Measurements from ENCODE around the gene OR10G3. TPM values are rescaled to one million over a fixed set of nuclear protein-coding genes. Genes with fewer than 3 reads are reported as not detected.

The OR10G3 gene
- polyA plus RNA-seq, 4 donors: not detected

DNA sequence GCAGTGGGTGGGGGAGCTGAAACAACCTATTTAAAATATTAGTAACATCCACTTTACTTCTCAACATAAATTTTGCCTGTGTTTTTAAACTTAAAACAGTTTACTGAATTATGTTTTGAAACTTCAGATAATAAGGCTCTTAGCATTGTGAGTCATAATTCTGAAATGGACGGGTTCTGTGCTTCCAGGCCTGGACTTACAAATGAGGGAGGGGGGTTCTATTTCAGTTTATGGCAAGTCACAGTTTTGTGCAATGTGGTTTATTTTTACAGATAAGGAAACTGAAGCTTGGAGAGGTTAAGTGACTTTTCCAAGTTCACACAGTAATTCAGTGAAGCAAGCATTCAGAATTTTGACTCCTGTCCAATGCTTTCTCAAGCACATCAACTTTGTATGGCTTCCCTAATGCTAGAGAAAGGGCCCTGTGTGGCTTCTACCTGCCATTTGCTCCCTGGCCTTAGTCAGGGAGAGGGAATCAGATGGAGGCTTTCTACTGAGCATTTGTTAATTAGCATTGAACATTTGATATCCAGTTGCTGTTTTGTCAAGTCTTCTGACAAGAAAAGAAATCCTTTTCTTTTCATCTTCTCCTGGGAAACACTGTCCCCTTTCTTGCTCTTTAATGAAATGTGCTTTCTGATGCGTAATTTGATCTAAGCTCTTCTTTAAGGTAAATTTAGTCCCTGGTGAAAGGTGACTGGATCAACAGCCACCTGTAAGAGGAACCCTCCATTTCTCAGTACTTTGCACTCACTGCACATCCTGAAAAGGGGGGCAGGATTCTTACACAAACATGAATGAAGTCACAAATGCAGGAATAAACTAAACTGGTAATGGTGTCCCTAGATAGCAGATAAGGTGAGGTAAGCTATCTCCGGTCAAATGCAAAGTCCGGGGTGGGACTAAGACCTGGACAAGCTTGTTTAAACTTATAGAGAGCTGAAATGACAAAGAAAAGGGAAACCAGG, 51.2 kb downstream of the OR10G3 start:
- peaks cover 0 to 12% (median 0%) of the 10 kb centered on the region in 3 donors for H3K36me3 ChIP-seq (ENCODE audit: control insufficient read depth in 3 of 3, insufficient read depth in 2 of 3, low read depth in 1 of 3, low read length in 3 of 3)
- H3K9me3 ChIP-seq (ENCODE audit: control insufficient read depth in 2 of 2, insufficient read depth in 1 of 2, low read depth in 1 of 2, low read length in 1 of 2): no peaks in the 10 kb centered on the region
- H3K27me3 ChIP-seq (ENCODE audit: control insufficient read depth in 3 of 3, insufficient read depth in 3 of 3, low read length in 3 of 3): no peaks in the 10 kb centered on the region
- FAIRE-seq (no peak), DNase-seq (peak in 1 of 2 donors; percentile 49)
- WGBS, 3 donors: 51 to 64% (median 53%) methylated on average over 4 of the region's 4 CpGs
- H3K4me1 ChIP-seq (ENCODE audit: control insufficient read depth in 3 of 3, insufficient read depth in 2 of 3, low read depth in 1 of 3, low read length in 2 of 3): peaks cover 0 to 12% (median 0%) of the 10 kb centered on the region in 3 donors
- no peak overlapping the region for H3K27ac ChIP-seq (ENCODE audit: low read depth in 1 of 3, low read length in 2 of 3)
- H3K4me3 ChIP-seq (ENCODE audit: low read depth in 1 of 3, low read length in 3 of 3): no peak overlapping the region

DNA sequence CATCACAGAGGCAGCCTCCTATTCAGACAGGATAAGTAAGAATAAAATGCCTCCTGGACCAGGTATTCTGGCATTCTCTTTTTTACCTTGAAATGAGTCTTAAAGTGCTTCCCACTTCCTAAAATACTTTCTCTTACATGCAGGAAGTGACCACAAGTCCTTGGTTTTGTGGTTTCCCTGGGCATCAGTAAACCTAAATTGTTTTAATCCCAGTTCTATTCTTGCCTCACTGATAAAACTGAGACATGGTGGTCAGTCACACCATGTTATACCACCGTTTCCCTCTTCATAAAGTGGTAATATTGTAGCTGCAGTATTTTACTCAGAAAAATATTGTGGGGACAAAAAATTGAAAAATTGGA, 52.6 kb downstream of the OR10G3 start:
- no peak overlapping the region for H3K4me3 ChIP-seq (ENCODE audit: low read depth in 1 of 3, low read length in 3 of 3)
- no peak for DNase-seq
- no peaks in the 10 kb centered on the region for H3K9me3 ChIP-seq (ENCODE audit: control insufficient read depth in 2 of 2, insufficient read depth in 1 of 2, low read depth in 1 of 2, low read length in 1 of 2)
- FAIRE-seq: no peak
- no peak overlapping the region for H3K27ac ChIP-seq (ENCODE audit: low read depth in 1 of 3, low read length in 2 of 3)
- 60 to 70% (median 66%) methylated on average over 1 of the region's 1 CpG for WGBS, 3 donors
- peaks cover 0 to 12% (median 0%) of the 10 kb centered on the region in 3 donors for H3K4me1 ChIP-seq (ENCODE audit: control insufficient read depth in 3 of 3, insufficient read depth in 2 of 3, low read depth in 1 of 3, low read length in 2 of 3)
- H3K36me3 ChIP-seq (ENCODE audit: control insufficient read depth in 3 of 3, insufficient read depth in 2 of 3, low read depth in 1 of 3, low read length in 3 of 3): peaks cover 0 to 23% (median 0%) of the 10 kb centered on the region in 3 donors
- no peaks in the 10 kb centered on the region for H3K27me3 ChIP-seq (ENCODE audit: control insufficient read depth in 3 of 3, insufficient read depth in 3 of 3, low read length in 3 of 3)

DNA sequence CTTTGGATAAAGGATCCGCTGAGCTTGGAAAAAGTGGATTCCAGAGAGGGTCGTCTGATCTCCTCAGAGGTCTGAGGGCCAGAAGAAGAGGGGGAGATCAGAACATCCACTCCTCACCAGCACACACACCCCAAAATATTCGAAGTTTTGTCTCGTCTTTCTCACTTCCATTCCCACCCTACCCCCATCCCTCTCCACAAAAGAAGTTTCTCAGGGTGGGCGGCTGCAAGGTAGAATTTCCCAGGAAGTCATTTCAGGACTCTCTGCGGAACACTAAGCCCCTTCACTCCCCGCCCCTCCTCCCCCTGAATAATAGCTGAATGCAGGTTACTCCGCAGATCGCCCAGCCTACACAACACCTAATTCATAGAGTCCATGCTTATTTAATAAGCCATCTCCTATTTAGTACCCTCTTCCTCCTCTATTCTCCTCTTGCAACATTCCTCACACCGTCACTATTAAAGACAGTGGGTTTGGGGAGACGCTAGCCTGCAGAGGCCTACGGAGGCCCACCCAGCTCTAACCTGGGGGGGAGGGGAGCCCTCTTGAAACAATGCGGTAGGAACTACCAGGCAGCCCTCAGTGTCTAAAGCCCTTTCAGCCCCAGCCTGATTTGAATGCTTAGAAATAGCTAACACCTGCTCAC, 53.1 kb downstream of the OR10G3 start:
- WGBS, 3 donors: 20 to 35% (median 21%) methylated on average over 13 of the region's 13 CpGs
- Histone ChIP-seq H3K27me3 (ENCODE audit: control insufficient read depth in 3 of 3, insufficient read depth in 3 of 3, low read length in 3 of 3) (no peaks in the 10 kb centered on the region), H3K36me3 (ENCODE audit: control insufficient read depth in 3 of 3, insufficient read depth in 2 of 3, low read depth in 1 of 3, low read length in 3 of 3) (peaks cover 0 to 26% (median 0%) of the 10 kb centered on the region in 3 donors), H3K9me3 (ENCODE audit: control insufficient read depth in 2 of 2, insufficient read depth in 1 of 2, low read depth in 1 of 2, low read length in 1 of 2) (no peaks in the 10 kb centered on the region), H3K4me1 (ENCODE audit: control insufficient read depth in 3 of 3, insufficient read depth in 2 of 3, low read depth in 1 of 3, low read length in 2 of 3) (peaks cover 0 to 12% (median 0%) of the 10 kb centered on the region in 3 donors), H3K4me3 (ENCODE audit: low read depth in 1 of 3, low read length in 3 of 3) (peak overlapping the region in 2 of 3 donors; percentile 44 to 70), H3K27ac (ENCODE audit: low read depth in 1 of 3, low read length in 2 of 3) (peak overlapping the region in 1 of 3 donors; percentile 18)
- no peak for FAIRE-seq
- peak in 1 of 2 donors; percentile 20 for DNase-seq

DNA sequence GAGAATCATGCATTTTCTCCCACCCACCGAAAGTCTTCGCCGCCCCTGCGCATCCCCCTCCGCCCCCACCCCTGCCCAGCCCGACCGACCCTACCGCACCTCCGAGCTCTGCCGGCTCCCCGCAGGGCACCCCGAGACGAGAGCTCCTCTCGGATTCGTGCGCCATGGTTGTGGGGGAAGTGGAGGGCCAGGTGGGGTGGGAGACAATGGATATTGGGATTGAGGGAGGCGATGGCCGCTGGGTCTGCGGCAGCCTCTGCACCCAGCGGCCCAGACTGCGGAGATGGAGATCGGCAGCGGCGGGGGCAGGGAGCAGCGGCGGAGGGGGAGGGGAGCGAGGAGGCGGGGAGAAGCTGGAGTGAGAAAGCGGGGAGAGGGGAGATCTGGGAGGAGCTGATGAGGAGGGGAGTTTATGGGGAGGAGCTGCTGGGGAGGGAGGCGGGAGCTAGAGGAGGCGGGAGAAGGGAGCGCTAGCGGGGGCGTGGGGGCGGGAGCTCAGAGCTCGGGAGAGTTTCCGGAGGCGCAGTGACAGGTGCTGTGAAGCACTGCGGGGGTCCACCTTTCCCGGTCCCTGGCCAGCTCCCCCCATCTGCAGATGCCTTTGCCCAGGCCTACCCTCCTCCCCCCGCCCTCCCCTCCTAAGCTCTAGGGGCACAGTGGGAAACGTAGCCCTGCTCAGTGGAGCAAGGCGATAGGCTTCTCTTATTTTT, 53.8 kb downstream of the OR10G3 start, which contains the start of gene SALL2:
TSS of gene SALL2 (minus strand) at position 385 of the 710 bp plus-strand sequence. CDS start at position 166, 219 bp downstream.
- FAIRE-seq (no peak), DNase-seq (peak; percentile 27 to 78)
- Histone ChIP-seq H3K4me1 (ENCODE audit: control insufficient read depth in 3 of 3, insufficient read depth in 2 of 3, low read depth in 1 of 3, low read length in 2 of 3) (peaks cover 0 to 12% (median 0%) of the 10 kb centered on the region in 3 donors), H3K36me3 (ENCODE audit: control insufficient read depth in 3 of 3, insufficient read depth in 2 of 3, low read depth in 1 of 3, low read length in 3 of 3) (peaks cover 0 to 26% (median 0%) of the 10 kb centered on the region in 3 donors), H3K27ac (ENCODE audit: low read depth in 1 of 3, low read length in 2 of 3) (peak within 1 kb of the TSS in 2 of 3 donors; percentile 18 to 61), H3K9me3 (ENCODE audit: control insufficient read depth in 2 of 2, insufficient read depth in 1 of 2, low read depth in 1 of 2, low read length in 1 of 2) (no peaks in the 10 kb centered on the region), H3K27me3 (ENCODE audit: control insufficient read depth in 3 of 3, insufficient read depth in 3 of 3, low read length in 3 of 3) (no peaks in the 10 kb centered on the region), H3K4me3 (ENCODE audit: low read depth in 1 of 3, low read length in 3 of 3) (peak within 1 kb of the TSS; percentile 44 to 70 (median 56))
- WGBS, 3 donors: 1 to 2% (median 1%) methylated on average over 36 to 43 of the region's 43 CpGs

DNA sequence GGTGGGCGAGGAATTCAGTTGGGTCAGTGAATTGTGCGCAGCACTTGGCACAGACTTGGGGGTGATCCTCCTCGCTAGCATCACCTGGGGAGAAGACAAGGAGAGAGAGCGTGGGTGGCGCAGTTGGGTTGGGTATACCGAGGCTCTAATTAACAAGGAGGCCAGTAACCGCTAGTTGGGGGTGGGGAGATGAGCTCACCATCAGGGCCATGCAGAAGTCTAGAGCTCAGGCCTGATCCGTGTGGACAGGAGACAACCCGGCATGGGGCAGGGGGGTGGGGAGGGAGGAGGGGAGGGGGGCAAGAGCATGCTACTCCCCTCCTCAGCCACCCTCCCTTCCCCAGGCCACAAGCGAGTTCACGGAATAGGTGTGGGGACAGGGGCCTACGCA, 54.3 kb downstream of the OR10G3 start:
- Histone ChIP-seq H3K4me3 (ENCODE audit: low read depth in 1 of 3, low read length in 3 of 3) (peak overlapping the region; percentile 44 to 70 (median 56)), H3K9me3 (ENCODE audit: control insufficient read depth in 2 of 2, insufficient read depth in 1 of 2, low read depth in 1 of 2, low read length in 1 of 2) (no peaks in the 10 kb centered on the region), H3K4me1 (ENCODE audit: control insufficient read depth in 3 of 3, insufficient read depth in 2 of 3, low read depth in 1 of 3, low read length in 2 of 3) (peaks cover 0 to 12% (median 0%) of the 10 kb centered on the region in 3 donors), H3K27me3 (ENCODE audit: control insufficient read depth in 3 of 3, insufficient read depth in 3 of 3, low read length in 3 of 3) (no peaks in the 10 kb centered on the region), H3K27ac (ENCODE audit: low read depth in 1 of 3, low read length in 2 of 3) (no peak overlapping the region), H3K36me3 (ENCODE audit: control insufficient read depth in 3 of 3, insufficient read depth in 2 of 3, low read depth in 1 of 3, low read length in 3 of 3) (peaks cover 0 to 26% (median 0%) of the 10 kb centered on the region in 3 donors)
- WGBS, 3 donors: 33 to 77% (median 57%) methylated on average over 7 to 11 of the region's 12 CpGs
- no peak for FAIRE-seq
- DNase-seq: peak in 1 of 2 donors; percentile 27

- WGBS, 3 donors: 84 to 85% (median 84%) methylated on average over 15 to 18 of the region's 18 CpGs
Measured at GRCh38 chr14:21524575-21525490, 55.0 kb downstream of the OR10G3 start.

GRCh38 chr14:21523203-21523602, 56.7 kb downstream of the OR10G3 start:
- Histone ChIP-seq H3K4me3 (ENCODE audit: low read depth in 1 of 3, low read length in 3 of 3) (no peak overlapping the region), H3K4me1 (ENCODE audit: control insufficient read depth in 3 of 3, insufficient read depth in 2 of 3, low read depth in 1 of 3, low read length in 2 of 3) (peaks cover 0 to 8% (median 0%) of the 10 kb centered on the region in 3 donors), H3K27me3 (ENCODE audit: control insufficient read depth in 3 of 3, insufficient read depth in 3 of 3, low read length in 3 of 3) (no peaks in the 10 kb centered on the region), H3K36me3 (ENCODE audit: control insufficient read depth in 3 of 3, insufficient read depth in 2 of 3, low read depth in 1 of 3, low read length in 3 of 3) (peaks cover 0 to 26% (median 0%) of the 10 kb centered on the region in 3 donors), H3K27ac (ENCODE audit: low read depth in 1 of 3, low read length in 2 of 3) (no peak overlapping the region), H3K9me3 (ENCODE audit: control insufficient read depth in 2 of 2, insufficient read depth in 1 of 2, low read depth in 1 of 2, low read length in 1 of 2) (no peaks in the 10 kb centered on the region)
- FAIRE-seq (no peak), DNase-seq (no peak)
- 73 to 77% (median 76%) methylated on average over 6 to 7 of the region's 7 CpGs for WGBS, 3 donors

More at GRCh38 chr14:21524575-21525490, 55.0 kb downstream of the OR10G3 start:
- no peak overlapping the region for H3K27ac ChIP-seq (ENCODE audit: low read depth in 1 of 3, low read length in 2 of 3)
- peak overlapping the region in 1 of 3 donors; percentile 70 for H3K4me3 ChIP-seq (ENCODE audit: low read depth in 1 of 3, low read length in 3 of 3)
- FAIRE-seq: no peak
- DNase-seq: no peak
- peaks cover 0 to 26% (median 0%) of the 10 kb centered on the region in 3 donors for H3K36me3 ChIP-seq (ENCODE audit: control insufficient read depth in 3 of 3, insufficient read depth in 2 of 3, low read depth in 1 of 3, low read length in 3 of 3)
- no peaks in the 10 kb centered on the region for H3K27me3 ChIP-seq (ENCODE audit: control insufficient read depth in 3 of 3, insufficient read depth in 3 of 3, low read length in 3 of 3)
- H3K9me3 ChIP-seq (ENCODE audit: control insufficient read depth in 2 of 2, insufficient read depth in 1 of 2, low read depth in 1 of 2, low read length in 1 of 2): no peaks in the 10 kb centered on the region
- H3K4me1 ChIP-seq (ENCODE audit: control insufficient read depth in 3 of 3, insufficient read depth in 2 of 3, low read depth in 1 of 3, low read length in 2 of 3): peaks cover 0 to 12% (median 0%) of the 10 kb centered on the region in 3 donors

Measured in small intestine (tissue), 7 donors.